ENCODE results near the gene NOTCH3.

DNA sequence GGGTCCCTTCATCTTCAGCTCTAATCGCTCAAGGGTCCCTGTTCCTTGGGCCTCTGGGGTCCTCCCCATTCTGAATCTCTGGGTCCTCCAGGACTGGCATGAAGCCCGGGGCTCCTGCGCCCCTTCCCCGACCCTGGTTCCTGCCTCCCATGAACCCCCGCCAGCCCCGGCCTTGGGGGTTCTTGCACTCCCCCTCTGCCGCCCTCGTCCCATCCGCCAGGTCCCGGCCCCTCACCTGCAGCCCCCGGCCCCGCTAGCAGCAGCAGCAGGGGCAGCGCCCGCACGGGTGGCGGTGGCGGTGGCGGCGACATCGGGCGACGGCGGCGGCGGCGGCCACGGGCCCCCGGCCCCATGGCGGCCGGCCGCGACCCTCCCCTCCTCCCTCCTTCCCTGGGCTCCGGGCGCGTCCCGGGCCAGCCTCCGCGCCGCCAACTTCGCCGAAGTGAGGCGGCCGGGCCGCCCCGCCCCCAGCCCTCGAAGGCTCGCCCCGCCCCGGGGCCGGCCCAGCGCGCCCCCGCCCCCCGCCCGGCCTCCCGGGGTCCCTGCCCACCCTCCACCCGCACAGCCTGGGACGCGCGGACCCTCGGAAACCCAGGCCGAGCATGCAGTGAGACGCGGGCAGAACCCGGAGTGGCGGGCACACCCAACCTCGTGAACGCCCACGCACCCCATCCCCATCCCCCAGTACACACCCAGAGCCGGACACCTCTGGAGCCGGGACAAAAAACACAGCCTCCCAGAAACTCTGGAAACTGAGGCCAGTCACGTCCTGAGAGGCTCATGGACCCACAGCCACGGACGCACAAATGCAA is at the start of gene NOTCH3:
- TF ChIP-seq, protein P1, sequence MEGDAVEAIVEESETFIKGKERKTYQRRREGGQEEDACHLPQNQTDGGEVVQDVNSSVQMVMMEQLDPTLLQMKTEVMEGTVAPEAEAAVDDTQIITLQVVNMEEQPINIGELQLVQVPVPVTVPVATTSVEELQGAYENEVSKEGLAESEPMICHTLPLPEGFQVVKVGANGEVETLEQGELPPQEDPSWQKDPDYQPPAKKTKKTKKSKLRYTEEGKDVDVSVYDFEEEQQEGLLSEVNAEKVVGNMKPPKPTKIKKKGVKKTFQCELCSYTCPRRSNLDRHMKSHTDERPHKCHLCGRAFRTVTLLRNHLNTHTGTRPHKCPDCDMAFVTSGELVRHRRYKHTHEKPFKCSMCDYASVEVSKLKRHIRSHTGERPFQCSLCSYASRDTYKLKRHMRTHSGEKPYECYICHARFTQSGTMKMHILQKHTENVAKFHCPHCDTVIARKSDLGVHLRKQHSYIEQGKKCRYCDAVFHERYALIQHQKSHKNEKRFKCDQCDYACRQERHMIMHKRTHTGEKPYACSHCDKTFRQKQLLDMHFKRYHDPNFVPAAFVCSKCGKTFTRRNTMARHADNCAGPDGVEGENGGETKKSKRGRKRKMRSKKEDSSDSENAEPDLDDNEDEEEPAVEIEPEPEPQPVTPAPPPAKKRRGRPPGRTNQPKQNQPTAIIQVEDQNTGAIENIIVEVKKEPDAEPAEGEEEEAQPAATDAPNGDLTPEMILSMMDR (IDR thresholded peaks at IDR 0.05 in 4 of 5, conservative IDR thresholded peaks at IDR 0.05 in 1 of 5), result no peak
- TF ChIP-seq POLR2A (IDR thresholded peaks at IDR 0.05), result peak in 1 of 2 donors; percentile 26

All from gastrocnemius medialis (tissue), 4 donors.